OCI-LY1 (cell line): ENCODE results near the gene LITAF.

Source experiments
- CTCF ChIP-seq: fragments of 200-600 bp; sonication (generic), shearing (Covaris generic); IDR thresholded peaks from 2 replicates; pipeline ENCODE4 v1.5.1; 2017; ENCODE audit warnings: mild to moderate bottlenecking, antibody characterized with exemption, low read length, moderate library complexity, mixed read lengths
- EZH2 ChIP-seq: fragments of 200-600 bp; sonication (generic), shearing (Covaris generic); IDR thresholded peaks from 2 replicates; pipeline ENCODE4 v1.8.0; 2017; ENCODE audit warnings: borderline replicate concordance, mixed run types, mild to moderate bottlenecking, antibody characterized with exemption, low read length, moderate library complexity, mixed read lengths

GRCh38 chr16:11554053-11554452, 32.7 kb downstream of the LITAF start:
- TF ChIP-seq CTCF (no peak), EZH2 (no peak)
